CD14-positive monocyte (primary cell): ENCODE data around the gene ROBO2. TPM values are rescaled to one million over a fixed set of nuclear protein-coding genes. Genes with fewer than 3 reads are reported as not detected.

ENCODE experiments used
- DNase-seq, 3 donors: peaks; one replicate each; pipeline ENCODE4 v3.0.0-alpha.2; 2011 to 2022
- H2AFZ ChIP-seq: 2 replicates; pipeline ENCODE4 v1.6.0; 2012; ENCODE audit warnings: mild to moderate bottlenecking, low read depth, low read length, inconsistent platforms; ENCODE audit not compliant: insufficient read depth, poor library complexity, severe bottlenecking
- H3K27ac ChIP-seq, 2 donors: 1 replicate in 1 of 2; 2 replicates in 1 of 2; pipeline ENCODE4 v1.5.1; 2012 to 2013; ENCODE audit warnings: low read length in 2 of 2, control low read depth in 1 of 2, inconsistent platforms in 1 of 2, low read depth in 1 of 2, mild to moderate bottlenecking in 1 of 2
- H3K27me3 ChIP-seq, 2 donors: one replicate each; pipeline versions ENCODE4 v1.6.0 to v1.6.1; 2011 to 2013; ENCODE audit warnings: low read length in 2 of 2; ENCODE audit not compliant: control insufficient read depth in 2 of 2, insufficient read depth in 2 of 2
- H3K36me3 ChIP-seq, 2 donors: replicated peaks in 1 of 2; 1 replicate in 1 of 2; 2 replicates in 1 of 2; pipeline versions ENCODE4 v1.5.1 to v1.6.1; 2012 to 2013; ENCODE audit warnings: low read length in 2 of 2, control low read depth in 1 of 2, inconsistent platforms in 1 of 2, mild to moderate bottlenecking in 1 of 2; ENCODE audit not compliant: insufficient read depth in 2 of 2, control insufficient read depth in 1 of 2
- H3K4me1 ChIP-seq, 2 donors: 1 replicate in 1 of 2; 2 replicates in 1 of 2; pipeline versions ENCODE4 v1.5.1 to v1.6.1; 2012 to 2013; ENCODE audit warnings: low read length in 2 of 2, control low read depth in 1 of 2, inconsistent platforms in 1 of 2, mild to moderate bottlenecking in 1 of 2, moderate library complexity in 1 of 2; ENCODE audit not compliant: insufficient read depth in 2 of 2, control insufficient read depth in 1 of 2
- H3K4me2 ChIP-seq: replicated peaks from 2 replicates; pipeline ENCODE3; 2012; ENCODE audit warnings: low read length, moderate library complexity, mild to moderate bottlenecking; ENCODE audit not compliant: poor library complexity, severe bottlenecking; ENCODE audit errors: extremely low read depth
- H3K4me3 ChIP-seq, 3 experiments: fragments of 200-600 bp in 1 of 3; sonication (generic) in 1 of 3; replicated peaks in 1 of 3; 1 replicate in 2 of 3; 2 replicates in 1 of 3; pipeline ENCODE4 v1.5.1; 2011 to 2013; ENCODE audit warnings: low read length in 3 of 3, mild to moderate bottlenecking in 3 of 3, control low read depth in 2 of 3, low read depth in 2 of 3, inconsistent platforms in 1 of 3, moderate library complexity in 1 of 3
- H3K79me2 ChIP-seq: 2 replicates; pipeline ENCODE4 v1.6.0; 2012; ENCODE audit warnings: mild to moderate bottlenecking, control low read depth, inconsistent platforms, low read length, moderate library complexity; ENCODE audit not compliant: insufficient read depth
- H3K9ac ChIP-seq: 2 replicates; pipeline ENCODE4 v1.6.0; 2017; ENCODE audit warnings: low read length, mild to moderate bottlenecking; ENCODE audit not compliant: insufficient read depth, poor library complexity, severe bottlenecking
- H3K9me3 ChIP-seq, 2 donors: replicated peaks in 1 of 2; 1 replicate in 1 of 2; 2 replicates in 1 of 2; pipeline versions ENCODE4 v1.5.1 to v1.6.1; 2012 to 2013; ENCODE audit warnings: low read length in 2 of 2, control low read depth in 1 of 2; ENCODE audit not compliant: control insufficient read depth in 1 of 2, insufficient read depth in 1 of 2
- H4K20me1 ChIP-seq: 2 replicates; pipeline ENCODE4 v1.6.0; 2012; ENCODE audit warnings: mild to moderate bottlenecking, low read length, control low read depth, moderate library complexity; ENCODE audit not compliant: insufficient read depth
- H3K27ac Mint-ChIP-seq, 7 donors: one replicate each; pipeline ENCODE4 v1.8.0; 2020; ENCODE audit warnings: mild to moderate bottlenecking in 7 of 7, mixed read lengths in 7 of 7, moderate library complexity in 6 of 7, inconsistent platforms in 2 of 7
- H3K27me3 Mint-ChIP-seq, 3 donors: one replicate each; pipeline ENCODE4 v1.8.0; 2021 to 2022; ENCODE audit warnings: low read depth in 3 of 3, mild to moderate bottlenecking in 3 of 3, mixed read lengths in 3 of 3, moderate library complexity in 3 of 3, inconsistent platforms in 1 of 3
- H3K36me3 Mint-ChIP-seq, 2 donors: one replicate each; pipeline ENCODE4 v1.8.0; 2020; ENCODE audit warnings: mixed read lengths in 2 of 2, inconsistent platforms in 1 of 2, mild to moderate bottlenecking in 1 of 2
- H3K4me1 Mint-ChIP-seq: one replicate; pipeline ENCODE4 v1.8.0; 2020; ENCODE audit warnings: mild to moderate bottlenecking, mixed read lengths
- H3K4me3 Mint-ChIP-seq, 2 donors: one replicate each; pipeline ENCODE4 v1.8.0; 2020; ENCODE audit warnings: mild to moderate bottlenecking in 2 of 2, mixed read lengths in 2 of 2, moderate library complexity in 1 of 2
- H3K9me3 Mint-ChIP-seq, 7 donors: one replicate each; pipeline ENCODE4 v1.8.0; 2020 to 2022; ENCODE audit warnings: mixed read lengths in 7 of 7, mild to moderate bottlenecking in 6 of 7, moderate library complexity in 6 of 7, inconsistent platforms in 2 of 7
- CTCF ChIP-seq: fragments of 200-600 bp; IDR thresholded peaks from one replicate; pipeline ENCODE4 v1.8.0; 2022; ENCODE audit warnings: antibody characterized with exemption, mild to moderate bottlenecking
- WGBS: methylation state at CpG from one replicate; pipeline ENCODE4 v1.1.5; 2013; ENCODE audit warnings: missing lambda C conversion rate; ENCODE audit not compliant: insufficient coverage; 5-methylcytosine and 5-hydroxymethylcytosine counted together
- intact Hi-C, 2 donors: fragments of 100-400 bp; cut with micrococcal nuclease; formaldehyde crosslinking; loops; one replicate each; pipeline versions ENCODE4 v1.15.0 to v1.15.1; 2023
- polyA plus RNA-seq, 3 donors: library from polyadenylated mRNA; depleted of rRNA in 1 of 3; unstranded in 2 of 3; stranded (reverse) in 1 of 3; fragments of 300-500 nt in 2 of 3; fragments of >200 nt in 1 of 3; fragmentation: Illumina TruSeq in 2 of 3; gene quantifications; 1 replicate in 2 of 3; 2 replicates in 1 of 3; pipeline ENCODE4 v1.2.3, GENCODE V29; 2012 to 2021

Gene ROBO2
- polyA plus RNA-seq, 3 donors = not detected

GRCh38 chr3:77078279-77078678, 38.4 kb downstream of the ROBO2 start:
- TF ChIP-seq CTCF = no peak
- no peaks in the 10 kb centered on the region for H4K20me1 ChIP-seq
- H2AFZ ChIP-seq = no peak overlapping the region
- no peaks in the 10 kb centered on the region for H3K4me1 ChIP-seq
- no peak overlapping the region for H3K4me3 ChIP-seq
- H3K4me3 Mint-ChIP-seq = no peak overlapping the region
- H3K27me3 Mint-ChIP-seq = peaks cover 0 to 2% (median 0%) of the 10 kb centered on the region in 3 donors
- no peak overlapping the region for H3K9ac ChIP-seq
- intact Hi-C loops = no loop called here
- no peaks in the 10 kb centered on the region for H3K36me3 ChIP-seq
- H3K27me3 ChIP-seq = no peaks in the 10 kb centered on the region
- no peaks in the 10 kb centered on the region for H3K9me3 ChIP-seq
- WGBS = no CpG with 5 or more reads among the region's 2 CpGs
- no peak overlapping the region for H3K27ac ChIP-seq
- no peak overlapping the region for H3K4me2 ChIP-seq
- no peaks in the 10 kb centered on the region for H3K4me1 Mint-ChIP-seq
- H3K79me2 ChIP-seq = no peaks in the 10 kb centered on the region
- H3K9me3 Mint-ChIP-seq = no peaks in the 10 kb centered on the region
- no peak for DNase-seq
- H3K27ac Mint-ChIP-seq = no peak overlapping the region
- H3K36me3 Mint-ChIP-seq = no peaks in the 10 kb centered on the region

GRCh38 chr3:77079988-77080610, 40.2 kb downstream of the ROBO2 start:
- Mint-ChIP-seq H3K27me3 (peaks cover 0 to 2% (median 0%) of the 10 kb centered on the region in 3 donors), H3K4me1 (no peaks in the 10 kb centered on the region), H3K27ac (no peak overlapping the region), H3K36me3 (no peaks in the 10 kb centered on the region), H3K4me3 (no peak overlapping the region), H3K9me3 (no peaks in the 10 kb centered on the region)
- Histone ChIP-seq H3K9ac (no peak overlapping the region), H3K4me2 (no peak overlapping the region), H3K79me2 (no peaks in the 10 kb centered on the region), H3K4me3 (no peak overlapping the region), H3K4me1 (no peaks in the 10 kb centered on the region), H4K20me1 (no peaks in the 10 kb centered on the region), H3K9me3 (no peaks in the 10 kb centered on the region), H3K27ac (no peak overlapping the region), H2AFZ (no peak overlapping the region), H3K36me3 (no peaks in the 10 kb centered on the region), H3K27me3 (no peaks in the 10 kb centered on the region)
- DNase-seq = no peak
- TF ChIP-seq CTCF = no peak
- intact Hi-C loops = no loop called here
- WGBS = 63% methylated on average over 6 of the region's 12 CpGs
